Esophagus muscularis mucosa (tissue), 4 donors: ENCODE results near the gene FAT1. TPM values are rescaled to one million over a fixed set of nuclear protein-coding genes. Genes with fewer than 3 reads are reported as not detected.

ENCODE experiments used
- DNase-seq: peaks from one replicate; pipeline ENCODE4 v3.0.0-alpha.2; 2017; ENCODE audit errors: extremely low spot score
- H3K27ac ChIP-seq, 4 donors: fragments of 200-600 bp; sonication (generic); replicated peaks in 1 of 4; 1 replicate in 3 of 4; 2 replicates in 1 of 4; pipeline ENCODE4 v1.5.1; 2016 to 2019; ENCODE audit warnings: mild to moderate bottlenecking in 1 of 4
- H3K27me3 ChIP-seq, 4 donors: fragments of 200-600 bp; sonication (generic); one replicate each; pipeline versions ENCODE4 v1.5.1 to v1.6.0; 2016 to 2019
- H3K36me3 ChIP-seq, 4 donors: fragments of 200-600 bp; sonication (generic); one replicate each; pipeline ENCODE4 v1.5.1; 2016 to 2019
- H3K4me1 ChIP-seq, 4 donors: fragments of 200-600 bp; sonication (generic); one replicate each; pipeline ENCODE4 v1.5.1; 2016 to 2019
- H3K4me3 ChIP-seq, 4 donors: fragments of 200-600 bp; sonication (generic); 1 replicate in 2 of 4; 2 replicates in 2 of 4; pipeline ENCODE4 v1.5.1; 2016 to 2019; ENCODE audit warnings: mild to moderate bottlenecking in 4 of 4, moderate library complexity in 1 of 4
- H3K9me3 ChIP-seq, 4 donors: fragments of 200-600 bp; sonication (generic); 1 replicate in 3 of 4; 2 replicates in 1 of 4; pipeline ENCODE4 v1.5.1; 2016 to 2019
- CTCF ChIP-seq, 3 experiments: fragments of 200-600 bp in 2 of 3; fragments of 450-650 bp in 1 of 3; sonication (generic) in 2 of 3; IDR thresholded peaks; one replicate each; pipeline ENCODE4 v1.5.1; 2017 to 2019; ENCODE audit warnings: antibody characterized with exemption in 3 of 3, mild to moderate bottlenecking in 2 of 3, moderate library complexity in 1 of 3
- EP300 ChIP-seq: sonication (generic); formaldehyde crosslinking; IDR thresholded peaks from one replicate; pipeline ENCODE4 v1.6.1; 2017; ENCODE audit warnings: antibody characterized with exemption
- POLR2A ChIP-seq: fragments of 450-650 bp; IDR thresholded peaks from one replicate; pipeline ENCODE4 v1.6.1; 2017; ENCODE audit warnings: antibody characterized with exemption, moderate library complexity, mild to moderate bottlenecking, low read depth
- POLR2AphosphoS5 ChIP-seq, 2 donors: sonication (generic); formaldehyde crosslinking; IDR thresholded peaks; one replicate each; pipeline ENCODE4 v1.6.1; 2017; ENCODE audit warnings: antibody characterized with exemption in 2 of 2
- WGBS: methylation state at CpG from one replicate; pipeline ENCODE4 v1.1.5; 2018; 5-methylcytosine and 5-hydroxymethylcytosine counted together
- intact Hi-C: fragments of 100-400 bp; cut with DNase I; formaldehyde crosslinking; loops from one replicate; pipeline ENCODE4 v1.15.1; 2023
- total RNA-seq, 4 donors: library from RNA; depleted of rRNA; stranded (reverse); fragments of >200 nt; gene quantifications; one replicate each; pipeline versions ENCODE4 v1.1.0 to v1.2.1, GENCODE V29; 2016

FAT1 gene
- total RNA-seq, 4 donors from 2014 or later, result 145 to 244 (median 200) TPM

DNA sequence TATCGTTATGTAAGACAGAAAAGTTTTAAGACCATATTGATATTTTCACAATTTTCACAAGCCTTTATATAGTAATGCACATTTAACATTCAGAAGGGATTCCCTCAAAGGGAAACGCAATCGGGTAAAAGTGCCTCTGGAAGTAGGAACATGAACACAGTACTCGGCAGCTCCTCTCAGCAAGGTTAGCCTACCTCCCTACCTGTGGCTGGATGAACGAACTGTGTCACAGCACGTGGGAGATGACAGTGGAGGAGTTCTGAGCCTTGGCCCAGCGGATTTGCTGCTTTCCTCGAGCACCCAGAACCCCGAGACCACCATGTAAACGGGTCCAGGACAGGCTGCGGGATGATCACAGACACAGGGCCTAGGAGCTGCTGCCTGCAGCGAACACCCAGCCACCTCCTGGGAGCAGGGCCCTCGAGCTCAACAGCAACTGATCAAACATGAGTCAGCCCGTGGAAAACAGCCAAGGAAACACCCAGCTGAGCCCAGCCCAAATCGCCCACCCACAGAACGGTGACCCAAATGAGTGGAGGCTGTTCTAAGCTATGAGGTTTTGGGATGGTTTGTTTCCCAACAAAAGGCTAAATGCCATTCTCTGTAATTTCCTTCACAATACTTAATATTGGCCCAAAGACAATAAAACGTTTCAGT lies 30.4 kb downstream of the FAT1 start:
- no peaks in the 10 kb centered on the region for H3K27me3 ChIP-seq
- no peak overlapping the region for H3K4me3 ChIP-seq
- 75% methylated on average over 9 of the region's 17 CpGs for WGBS
- intact Hi-C loops, result no loop called here
- no peaks in the 10 kb centered on the region for H3K36me3 ChIP-seq
- H3K9me3 ChIP-seq, result no peaks in the 10 kb centered on the region
- peaks cover 17 to 49% (median 44%) of the 10 kb centered on the region in 4 donors for H3K4me1 ChIP-seq
- DNase-seq, result no peak
- peak overlapping the region; percentile 37 to 60 (median 52) for H3K27ac ChIP-seq
- peak; percentile 10 to 12 for TF ChIP-seq POLR2AphosphoS5 (IDR thresholded peaks at IDR 0.05)
- no peak for TF ChIP-seq POLR2A

- no peak for DNase-seq
- Histone ChIP-seq H3K27ac (peak overlapping the region in 1 of 4 donors; percentile 21), H3K27me3 (no peaks in the 10 kb centered on the region), H3K9me3 (no peaks in the 10 kb centered on the region), H3K4me1 (peaks cover 19 to 63% (median 48%) of the 10 kb centered on the region in 4 donors), H3K36me3 (no peaks in the 10 kb centered on the region), H3K4me3 (no peak overlapping the region)
- intact Hi-C loops, result no loop called here
- TF ChIP-seq POLR2AphosphoS5 (IDR thresholded peaks at IDR 0.05), result no peak
- no peak for TF ChIP-seq CTCF (IDR thresholded peaks at IDR 0.05)
- TF ChIP-seq EP300, result no peak
- TF ChIP-seq POLR2A, result no peak
- WGBS, result 92% methylated on average over 5 of the region's 5 CpGs
These were observed 32.3 kb downstream of the FAT1 start for GRCh38 chr4:186691396-186691795.

GRCh38 chr4:186689476-186689875 lies 34.2 kb downstream of the FAT1 start:
- no peak for DNase-seq
- Histone ChIP-seq H3K27ac (peak overlapping the region; percentile 47 to 64 (median 54)), H3K36me3 (no peaks in the 10 kb centered on the region), H3K27me3 (no peaks in the 10 kb centered on the region), H3K4me3 (no peak overlapping the region), H3K4me1 (peaks cover 29 to 66% (median 57%) of the 10 kb centered on the region in 4 donors), H3K9me3 (no peaks in the 10 kb centered on the region)
- 70% methylated on average over 7 of the region's 7 CpGs for WGBS
- TF ChIP-seq CTCF (IDR thresholded peaks at IDR 0.05) (no peak), EP300 (no peak), POLR2A (no peak), POLR2AphosphoS5 (IDR thresholded peaks at IDR 0.05) (no peak)
- intact Hi-C loops, result no loop called here

DNA sequence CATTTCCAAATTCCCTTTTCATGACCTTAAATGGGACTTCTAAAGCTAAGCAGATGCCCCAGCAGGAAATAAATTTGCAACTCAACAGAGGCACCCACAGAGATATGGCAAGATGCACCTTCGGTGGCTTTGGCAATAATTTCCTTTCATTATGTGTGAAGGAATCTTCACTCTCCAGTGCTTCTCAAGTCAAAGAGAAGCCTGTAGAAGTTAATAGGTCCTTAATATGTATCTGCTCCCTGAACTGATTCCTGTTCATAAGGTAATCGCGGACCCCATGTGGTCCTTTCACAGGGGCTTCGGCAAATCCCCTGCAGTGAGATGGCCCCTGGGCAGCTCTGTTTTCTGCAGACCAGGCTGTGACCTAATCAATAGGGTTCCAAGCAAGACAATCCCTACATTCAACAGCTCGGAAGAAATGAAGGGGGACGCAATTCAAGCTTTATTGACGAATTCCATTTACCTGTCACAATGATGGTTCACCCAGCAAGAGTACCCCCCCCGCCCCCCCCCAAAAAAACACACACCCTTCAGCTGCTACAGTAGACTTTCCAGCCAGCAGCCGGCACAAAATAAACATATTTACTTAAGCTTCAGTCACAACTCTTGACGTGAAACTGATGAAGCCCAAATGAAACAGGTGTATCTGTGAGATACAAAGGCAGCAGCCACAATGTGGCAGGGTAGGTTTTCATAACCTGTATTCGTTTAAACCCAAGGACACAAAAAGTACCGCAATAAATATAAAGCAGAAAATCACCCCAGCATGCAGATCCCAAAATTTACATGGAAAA lies 35.3 kb downstream of the FAT1 start:
- intact Hi-C loops, result no loop called here
- peaks cover 35 to 66% (median 60%) of the 10 kb centered on the region in 4 donors for H3K4me1 ChIP-seq
- TF ChIP-seq POLR2A (no peak), CTCF (IDR thresholded peaks at IDR 0.05) (no peak), POLR2AphosphoS5 (IDR thresholded peaks at IDR 0.05) (no peak), EP300 (no peak)

GRCh38 chr4:186687265-186687664 lies 36.4 kb downstream of the FAT1 start:
- WGBS, result 87% methylated on average over 3 of the region's 3 CpGs
- Histone ChIP-seq H3K27me3 (no peaks in the 10 kb centered on the region), H3K4me3 (no peak overlapping the region), H3K9me3 (no peaks in the 10 kb centered on the region), H3K27ac (peak overlapping the region in 1 of 4 donors; percentile 79), H3K4me1 (peaks cover 34 to 66% (median 60%) of the 10 kb centered on the region in 4 donors), H3K36me3 (no peaks in the 10 kb centered on the region)
- intact Hi-C loops, result no loop called here
- no peak for DNase-seq
- TF ChIP-seq POLR2A, result no peak
- no peak for TF ChIP-seq EP300
- no peak for TF ChIP-seq POLR2AphosphoS5 (IDR thresholded peaks at IDR 0.05)
- no peak for TF ChIP-seq CTCF (IDR thresholded peaks at IDR 0.05)

More for the DNA sequence above, 35.3 kb downstream of the FAT1 start:
- no peaks in the 10 kb centered on the region for H3K36me3 ChIP-seq
- peak overlapping the region in 3 of 4 donors; percentile 49 to 64 (median 59) for H3K27ac ChIP-seq
- WGBS, result 70% methylated on average over 11 of the region's 12 CpGs
- DNase-seq, result no peak
- no peaks in the 10 kb centered on the region for H3K9me3 ChIP-seq
- no peaks in the 10 kb centered on the region for H3K27me3 ChIP-seq
- H3K4me3 ChIP-seq, result no peak overlapping the region
